Measurements from ENCODE around the gene ZC3H18.

Gene ZC3H18

GRCh38 chr16:88623858-88624257 lies 53.7 kb downstream of the ZC3H18 start:
- DNase-seq (ENCODE audit: low spot score), result no peak

GRCh38 chr16:88624481-88624880 lies 54.3 kb downstream of the ZC3H18 start:
- DNase-seq (ENCODE audit: low spot score), result no peak

- no peak for DNase-seq (ENCODE audit: low spot score)
Measured at GRCh38 chr16:88624977-88625576, 54.9 kb downstream of the ZC3H18 start.

GRCh38 chr16:88626646-88627045 lies 56.4 kb downstream of the ZC3H18 start:
- no peak for DNase-seq (ENCODE audit: low spot score)

GRCh38 chr16:88627531-88628411 lies 57.6 kb downstream of the ZC3H18 start:
- DNase-seq (ENCODE audit: low spot score), result no peak

GRCh38 chr16:88628512-88628974 lies 58.3 kb downstream of the ZC3H18 start:
- no peak for DNase-seq (ENCODE audit: low spot score)

- no peak for DNase-seq (ENCODE audit: low spot score)
Measured at GRCh38 chr16:88629835-88630234, 59.6 kb downstream of the ZC3H18 start.

GRCh38 chr16:88630433-88630832 lies 60.2 kb downstream of the ZC3H18 start:
- no peak for DNase-seq (ENCODE audit: low spot score)

GRCh38 chr16:88630941-88631340 lies 60.7 kb downstream of the ZC3H18 start:
- no peak for DNase-seq (ENCODE audit: low spot score)

GRCh38 chr16:88631384-88631783 lies 61.2 kb downstream of the ZC3H18 start:
- DNase-seq (ENCODE audit: low spot score), result no peak

GRCh38 chr16:88631920-88632586 lies 61.9 kb downstream of the ZC3H18 start:
- no peak for DNase-seq (ENCODE audit: low spot score)

GRCh38 chr16:88632587-88632930 lies 62.4 kb downstream of the ZC3H18 start:
- no peak for DNase-seq (ENCODE audit: low spot score)

GRCh38 chr16:88633684-88634140 lies 63.5 kb downstream of the ZC3H18 start:
- no peak for DNase-seq (ENCODE audit: low spot score)

- DNase-seq (ENCODE audit: low spot score), result no peak
Measured at GRCh38 chr16:88634141-88634993, 64.2 kb downstream of the ZC3H18 start.

- peak; percentile 50 for DNase-seq (ENCODE audit: low spot score)
Measured at GRCh38 chr16:88634994-88635670, 64.9 kb downstream of the ZC3H18 start.

GRCh38 chr16:88635671-88636319 lies 65.6 kb downstream of the ZC3H18 start:
- DNase-seq (ENCODE audit: low spot score), result no peak

GRCh38 chr16:88636488-88637265 lies 66.5 kb downstream of the ZC3H18 start:
- DNase-seq (ENCODE audit: low spot score), result no peak

- DNase-seq (ENCODE audit: low spot score), result no peak
Measured at GRCh38 chr16:88638323-88639230, 68.4 kb downstream of the ZC3H18 start, which contains the start of gene IL17C. TSS of gene IL17C (plus strand) at chr16:88638572. CDS start at chr16:88638642, 70 bp downstream.

Data from hepatic stellate cell (primary cell).